Measurements from ENCODE around the gene BOK.

DNA sequence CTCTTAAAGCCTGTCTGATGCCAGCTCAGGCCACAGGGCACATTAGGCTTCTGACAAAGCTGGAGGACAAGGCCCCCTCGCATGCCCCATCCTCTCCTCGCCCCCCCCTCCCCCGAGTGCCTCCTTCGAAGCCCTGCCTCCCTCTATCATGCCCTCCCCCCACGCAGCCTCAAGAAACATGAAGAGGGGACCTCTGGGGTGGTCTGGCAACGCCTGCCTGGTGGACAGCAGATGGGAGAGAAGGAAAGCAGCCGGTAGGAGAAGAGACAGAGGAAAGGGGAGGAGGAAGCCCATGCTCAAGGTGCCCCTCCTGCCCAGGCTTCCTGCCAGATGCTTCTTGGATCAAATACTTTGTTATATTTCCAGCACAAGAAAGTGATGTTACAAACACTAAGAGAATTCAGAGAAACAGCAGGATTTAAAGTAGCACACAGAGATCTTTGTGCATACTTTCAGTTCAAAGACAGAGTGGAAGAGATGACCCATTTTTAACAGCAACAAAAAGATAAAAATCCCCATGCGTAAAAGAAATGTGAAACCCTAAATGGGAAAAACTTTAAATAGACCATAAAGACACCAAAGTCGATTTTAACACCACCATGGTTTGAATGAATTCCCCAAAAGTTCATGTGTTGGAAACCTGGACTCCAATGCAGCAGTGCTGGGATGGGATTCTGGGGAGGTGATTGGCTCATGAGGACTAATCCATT, 19.0 kb downstream of the BOK start:
- TF ChIP-seq EZH2 (IDR thresholded peaks at IDR 0.05; ENCODE audit: insufficient read depth, poor library complexity, severe bottlenecking) (no peak), EZH2phosphoT487 (IDR thresholded peaks at IDR 0.05; ENCODE audit: insufficient read depth, low read depth) (no peak)
